HS-27A (cell line): ENCODE data around the gene CLEC16A.

ENCODE experiments used
- DNase-seq: peaks from one replicate; pipeline ENCODE4 v3.0.0-alpha.2; 2012; ENCODE audit warnings: low read depth, missing footprints

Gene CLEC16A

DNA sequence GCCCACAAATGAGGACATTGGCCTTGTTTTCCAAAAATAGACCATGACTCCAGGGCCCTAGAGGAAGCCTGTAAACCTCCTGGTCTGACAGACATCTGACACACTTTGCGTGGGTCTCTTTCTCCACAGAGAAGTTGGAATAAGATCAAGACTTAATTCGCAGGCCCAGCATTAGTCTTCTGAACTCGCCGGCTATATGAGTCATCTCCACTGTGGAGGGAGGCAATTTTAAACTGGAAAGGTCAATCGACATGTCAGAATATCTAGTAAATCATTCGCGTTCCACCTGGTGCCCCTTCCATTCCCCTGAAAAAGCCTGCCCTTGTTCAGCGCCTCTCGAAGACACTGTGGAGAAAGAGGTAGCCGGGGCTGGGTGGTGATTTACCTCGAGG is 140.1 kb downstream of the CLEC16A start:
- no peak for DNase-seq

- DNase-seq = no peak
These were observed 140.6 kb downstream of the CLEC16A start for GRCh38 chr16:11084876-11085485.

DNA sequence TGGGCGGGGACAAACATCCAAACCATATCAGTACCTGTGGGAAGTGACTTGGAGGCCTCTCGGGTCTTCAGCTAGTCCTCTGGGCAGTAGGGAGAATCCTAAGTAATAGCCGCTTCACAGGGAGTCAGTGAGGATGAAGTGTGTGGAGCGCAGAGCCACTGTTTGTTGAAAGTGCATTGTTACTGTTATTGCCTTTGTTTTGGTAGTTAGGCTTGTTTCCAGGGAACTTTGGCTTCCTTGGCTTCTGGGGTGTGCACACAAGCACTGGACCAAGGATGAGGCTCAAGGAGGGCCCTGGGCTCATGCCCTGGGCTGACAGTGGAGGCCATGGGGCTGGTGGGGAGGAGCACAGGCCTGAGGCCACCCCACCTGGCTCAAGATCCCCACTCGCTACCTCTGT is 141.6 kb downstream of the CLEC16A start:
- no peak for DNase-seq

- no peak for DNase-seq
These were observed 143.3 kb downstream of the CLEC16A start for GRCh38 chr16:11087691-11088073.

DNA sequence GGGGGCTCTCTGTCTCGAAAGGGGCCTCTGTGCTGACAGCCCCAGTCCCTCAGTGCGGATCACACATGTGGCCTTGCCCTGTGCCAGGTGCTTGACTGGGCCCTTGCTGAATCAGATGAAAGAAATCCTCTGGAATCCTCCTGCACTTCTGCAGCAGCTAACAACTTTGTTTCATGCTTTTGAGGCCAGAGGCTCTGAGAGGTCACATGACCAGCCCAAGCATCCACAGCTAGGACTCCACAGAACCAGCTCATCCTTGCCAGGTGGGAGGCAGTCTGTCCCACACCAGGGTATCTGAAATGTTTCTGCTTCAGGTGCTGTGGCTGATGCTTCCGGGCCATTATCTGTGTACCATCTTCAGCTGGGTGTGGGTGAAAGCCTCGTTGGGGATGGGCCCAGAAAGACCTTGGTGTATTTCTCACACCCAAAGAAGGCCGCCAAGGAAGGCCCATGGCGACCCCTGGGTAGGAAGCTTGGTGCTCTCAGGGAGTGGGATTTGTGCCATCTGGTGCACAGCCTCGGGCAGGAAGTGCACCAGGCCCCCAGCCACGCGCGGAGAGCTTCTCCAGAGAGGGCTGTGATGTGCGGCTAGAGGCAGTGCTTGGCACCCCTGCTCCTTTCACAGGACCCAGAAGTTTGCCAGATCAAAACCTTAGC is 143.8 kb downstream of the CLEC16A start:
- DNase-seq = no peak

- no peak for DNase-seq
These were observed 144.5 kb downstream of the CLEC16A start for GRCh38 chr16:11088831-11089230.

GRCh38 chr16:11089504-11090124 is 145.2 kb downstream of the CLEC16A start:
- no peak for DNase-seq

GRCh38 chr16:11090232-11090631 is 145.9 kb downstream of the CLEC16A start:
- no peak for DNase-seq

DNA sequence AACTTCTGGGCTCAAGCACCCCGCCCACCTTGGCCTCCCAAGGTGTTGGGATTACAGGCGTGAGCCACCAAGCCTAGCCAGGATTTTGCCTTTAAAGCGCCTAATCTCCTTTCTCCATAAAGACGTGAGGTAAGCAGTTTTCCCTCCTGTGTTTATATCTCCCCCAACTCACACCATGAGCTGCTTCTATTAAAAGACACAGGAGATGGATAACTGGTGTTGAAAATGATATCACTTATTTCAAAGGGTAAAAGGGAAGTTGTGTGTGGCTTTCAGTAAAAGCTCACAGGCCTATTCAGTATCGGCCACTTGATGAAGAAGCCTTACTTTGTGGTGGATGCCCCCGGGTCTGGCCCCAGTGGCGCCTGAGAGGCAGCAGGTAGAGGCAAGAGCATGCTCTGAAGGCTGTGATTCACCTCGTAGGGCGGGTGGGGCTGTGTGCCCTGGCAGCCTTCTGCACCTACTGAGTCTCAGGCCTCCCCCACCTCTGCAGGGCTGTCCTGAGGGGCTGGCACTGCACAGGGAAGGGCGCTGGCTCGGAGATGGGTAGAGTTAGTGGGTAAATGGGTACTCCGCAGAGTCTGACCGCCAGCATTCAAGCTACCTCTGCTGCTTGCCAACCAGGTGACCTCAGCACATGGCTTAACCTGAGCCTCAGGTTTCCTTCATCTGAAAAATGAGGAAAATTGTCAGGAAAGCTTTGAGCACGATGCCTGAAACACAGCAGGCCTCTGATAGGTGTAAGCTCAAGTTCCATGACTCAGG is 146.8 kb downstream of the CLEC16A start:
- DNase-seq = no peak

- DNase-seq = no peak
These were observed 148.6 kb downstream of the CLEC16A start for GRCh38 chr16:11092788-11093571.

- no peak for DNase-seq
These were observed 149.3 kb downstream of the CLEC16A start for GRCh38 chr16:11093572-11094074.

DNA sequence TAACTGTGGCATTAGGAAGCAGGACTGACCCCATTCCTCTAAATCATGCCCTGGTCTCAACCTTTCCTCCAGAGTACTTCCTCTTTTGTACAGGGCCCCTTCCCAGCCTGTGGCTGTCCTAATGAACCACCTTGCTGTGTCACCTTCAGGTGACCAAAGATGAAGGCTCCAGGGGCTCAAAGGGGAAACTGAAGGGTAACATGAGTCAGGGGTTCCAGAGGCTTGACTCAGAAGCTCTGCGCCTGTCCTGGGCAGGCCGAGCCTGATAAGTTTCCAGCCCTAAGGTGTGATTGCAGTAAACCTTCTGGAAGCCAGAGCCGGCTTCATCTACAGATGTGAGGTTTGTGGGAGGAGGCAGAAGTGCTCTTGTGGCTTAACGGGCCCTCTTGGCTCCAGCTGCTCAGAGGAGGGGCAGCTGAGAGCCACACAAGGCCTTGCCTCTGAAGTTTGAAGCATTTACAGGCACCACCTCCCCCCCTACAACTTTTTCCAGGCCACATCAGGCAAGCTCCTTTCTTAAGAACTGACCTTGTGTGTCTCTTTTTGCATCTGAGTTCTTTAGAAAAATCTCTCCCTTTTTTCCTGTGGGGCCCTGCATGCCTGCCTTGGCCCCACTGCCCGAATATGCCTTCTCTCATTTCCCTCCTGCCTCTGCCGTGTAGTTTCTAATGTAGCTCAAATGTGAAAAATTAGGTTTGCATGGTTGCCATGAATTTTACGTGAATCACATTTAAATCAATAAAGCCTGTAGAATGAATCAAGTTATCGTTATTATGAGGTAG is 149.9 kb downstream of the CLEC16A start:
- DNase-seq = no peak

DNA sequence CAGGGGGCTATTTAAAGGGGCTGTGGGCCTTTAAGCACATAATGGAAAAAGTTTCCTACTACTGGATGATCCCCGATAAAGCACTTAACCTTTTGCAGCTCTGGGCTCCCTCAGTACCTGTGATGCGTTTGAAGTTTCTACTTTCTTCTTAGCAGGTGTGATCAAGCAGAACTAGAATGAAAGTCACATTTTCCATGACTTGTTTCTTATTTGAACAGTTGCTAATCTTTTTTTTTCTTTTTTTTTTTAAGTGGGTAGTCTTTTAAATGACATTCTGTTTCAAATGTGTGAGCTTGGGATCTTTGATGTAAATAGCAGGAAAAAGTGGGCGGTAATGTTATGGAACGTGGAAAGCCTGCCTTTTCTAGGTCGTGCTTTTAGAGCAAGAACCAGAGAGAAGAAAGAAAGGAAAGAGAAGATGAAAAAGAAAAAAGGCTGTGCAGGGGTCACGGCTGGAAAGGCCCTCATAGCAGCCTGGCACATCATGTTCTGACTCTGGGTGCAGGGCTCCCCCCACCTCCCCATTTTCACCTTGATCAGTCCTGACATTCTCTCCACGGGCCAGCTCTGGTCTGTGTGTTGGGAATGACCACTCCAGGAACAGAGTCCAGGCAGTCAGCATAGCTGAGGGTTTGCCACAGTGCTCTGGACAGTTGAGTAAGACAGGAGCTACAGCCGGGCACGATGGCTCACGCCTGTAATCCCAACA is 150.6 kb downstream of the CLEC16A start:
- DNase-seq = no peak

DNA sequence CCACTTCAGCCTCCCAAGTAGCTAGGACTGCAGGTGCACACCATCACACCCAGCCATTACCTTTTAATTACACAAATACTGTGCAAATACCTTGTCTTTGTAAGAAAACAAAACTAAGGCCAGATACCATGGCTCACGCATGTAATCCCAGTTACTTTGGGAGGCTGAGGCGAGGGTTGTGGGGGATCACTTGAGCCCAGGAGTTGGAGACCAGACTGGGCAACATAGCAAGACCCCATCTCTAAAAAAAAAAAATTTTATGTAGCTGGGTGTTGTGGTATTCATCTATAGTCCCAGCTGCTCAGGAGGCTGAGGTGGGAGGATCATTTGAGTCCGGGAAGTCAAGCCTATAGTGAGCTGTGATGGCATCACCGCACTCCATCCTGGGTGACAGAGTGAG is 151.6 kb downstream of the CLEC16A start:
- DNase-seq = no peak

DNA sequence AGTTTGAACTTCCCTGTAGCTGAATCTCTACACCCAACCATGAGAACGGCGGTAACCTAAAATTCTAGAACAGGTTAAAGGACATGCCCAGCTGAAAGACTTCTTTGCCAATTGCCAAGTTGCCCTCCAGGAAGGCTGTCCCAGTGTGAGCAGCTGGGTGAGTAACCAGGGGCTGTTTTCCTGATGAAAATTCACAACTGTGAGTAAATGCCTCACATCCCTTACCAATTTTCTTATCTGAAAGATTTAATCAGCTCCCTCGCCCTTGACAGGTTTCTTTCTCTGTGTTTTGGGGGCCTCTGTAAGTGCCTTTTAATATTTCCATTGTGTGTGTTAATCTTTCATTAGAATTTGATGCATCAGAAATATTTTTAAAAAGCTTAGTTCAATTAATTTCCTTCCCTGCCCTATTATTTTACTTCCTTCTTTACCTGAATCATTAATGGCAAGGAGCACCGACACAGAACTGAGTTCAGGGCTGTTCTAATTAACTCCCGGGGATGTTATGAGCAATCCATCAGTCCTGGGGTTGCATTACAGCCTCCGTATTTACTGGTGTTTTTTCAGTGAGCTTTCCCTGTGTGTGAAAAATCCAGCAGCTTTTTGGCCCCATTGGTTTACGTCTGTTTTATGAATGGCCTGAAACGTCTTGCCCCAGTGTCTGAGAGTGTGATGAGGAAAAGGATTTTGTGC is 152.9 kb downstream of the CLEC16A start:
- no peak for DNase-seq

DNA sequence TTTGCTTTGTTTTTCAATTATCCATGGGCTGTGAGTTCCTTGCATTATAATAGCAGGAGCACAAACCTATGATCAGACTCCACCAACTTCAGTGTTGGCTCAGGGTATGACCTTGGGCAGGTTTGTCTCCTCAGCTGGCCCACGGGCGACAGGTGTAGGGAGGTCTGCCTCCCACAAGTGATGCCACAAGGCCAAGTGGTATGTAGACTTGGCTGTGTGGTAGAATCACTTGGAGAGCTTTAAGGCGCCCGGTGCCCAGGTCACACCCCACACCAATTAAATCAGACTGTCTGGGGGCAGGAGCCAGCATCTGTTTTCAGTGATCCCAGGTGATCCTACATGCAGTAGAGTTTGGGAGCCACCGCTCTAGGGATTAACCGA is 153.4 kb downstream of the CLEC16A start:
- DNase-seq = no peak

- DNase-seq = no peak
These were observed 154.4 kb downstream of the CLEC16A start for GRCh38 chr16:11098601-11099390.

- DNase-seq = no peak
These were observed 155.4 kb downstream of the CLEC16A start for GRCh38 chr16:11099672-11100205.
